Frontal cortex (tissue), 4 donors: ENCODE data around the gene CDH23. TPM values are rescaled to one million over a fixed set of nuclear protein-coding genes. Genes with fewer than 3 reads are reported as not detected.

Source experiments
- DNase-seq, 2 donors: peaks; one replicate each; pipeline ENCODE4 v3.0.0; 2012; ENCODE audit warnings: low spot score in 2 of 2
- FAIRE-seq: peaks from 2 replicates; lab custom pipeline; 2012; peaks lifted over from hg19 to GRCh38; lab: Jason Lieb, UNC
- total RNA-seq: library from RNA; depleted of rRNA; stranded (reverse); fragments of >200 nt; gene quantifications from one replicate; pipeline ENCODE4 v1.2.3, GENCODE V29; 2014
- donor health status: control.
- donor health status: control.
- donor health status: control.

CDH23 gene
- total RNA-seq, 1 donor from 2014 or later: 3.3 TPM

DNA sequence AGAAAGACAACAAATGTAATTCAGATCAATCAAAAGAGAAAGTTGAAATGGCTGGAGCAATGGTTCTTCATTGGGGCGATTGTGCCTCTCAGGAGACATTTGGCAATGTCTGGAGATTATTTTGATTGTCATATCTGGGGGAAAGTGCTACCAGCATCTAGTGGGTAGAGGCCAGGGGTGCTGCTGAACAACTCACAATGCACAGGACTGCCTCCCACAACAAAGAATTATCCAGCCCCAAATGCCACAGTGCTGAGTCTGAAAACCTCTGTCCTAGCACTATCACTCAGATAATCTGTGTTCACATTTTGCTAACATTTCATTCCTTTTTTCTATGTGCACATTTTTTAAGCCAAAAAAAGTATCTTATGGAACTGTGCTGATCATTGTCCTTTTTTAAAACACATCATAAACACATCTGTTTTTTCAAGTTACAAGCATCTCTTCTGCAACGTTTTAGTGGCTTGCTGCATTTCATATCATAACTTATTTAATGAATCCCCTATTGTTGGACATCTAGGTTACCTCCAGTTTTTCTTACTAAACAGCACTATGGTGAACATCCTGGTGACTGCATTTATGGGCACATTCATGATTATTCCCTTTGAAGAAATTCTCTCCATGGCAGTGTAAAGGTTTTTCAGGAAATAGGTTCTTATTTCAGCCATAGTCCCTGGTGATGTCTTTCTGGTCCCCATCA lies 208.7 kb downstream of the CDH23 start:
- no peak for FAIRE-seq
- DNase-seq: no peak

DNA sequence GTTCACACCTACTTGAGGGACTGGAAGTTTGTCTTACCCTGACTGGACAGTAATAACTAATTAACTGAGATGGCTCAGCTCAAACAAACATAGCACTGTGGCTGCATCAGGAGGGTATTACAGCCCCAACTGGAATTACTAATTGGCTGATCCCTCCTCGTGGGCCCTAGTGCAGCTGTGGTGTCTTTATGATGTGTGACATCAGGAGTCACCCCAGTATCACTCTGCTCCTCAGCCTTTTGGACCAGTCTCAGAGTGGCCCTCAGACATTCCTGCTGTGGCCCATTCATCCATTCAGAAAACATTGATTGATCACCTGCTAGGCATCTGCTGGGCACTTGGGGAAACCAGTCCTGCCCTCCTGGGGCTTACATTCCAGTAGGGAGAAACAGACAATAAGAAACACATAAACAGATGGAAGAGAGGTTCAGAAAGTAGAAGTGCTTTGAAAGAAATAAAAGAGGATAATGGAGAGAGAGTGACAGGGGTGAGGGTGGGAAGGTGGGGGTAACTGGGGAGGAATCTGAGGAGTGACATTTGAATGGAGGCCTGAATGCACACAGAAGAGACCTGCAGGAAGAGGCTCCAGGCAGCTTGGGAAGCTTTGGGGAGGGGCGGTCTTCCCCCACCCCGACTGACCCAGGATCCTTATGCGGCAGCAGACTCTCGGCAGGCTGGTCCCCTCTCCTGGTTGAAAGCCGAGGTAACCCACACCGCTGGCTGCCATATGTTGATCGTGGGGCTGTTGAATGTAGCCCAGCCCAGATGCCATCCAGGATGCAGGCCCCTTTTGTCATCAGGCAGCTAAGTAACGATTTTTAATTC lies 209.7 kb downstream of the CDH23 start:
- no peak for DNase-seq

GRCh38 chr10:71607082-71607443 lies 210.3 kb downstream of the CDH23 start:
- DNase-seq: no peak
- no peak for FAIRE-seq

More for the DNA sequence above, 209.7 kb downstream of the CDH23 start:
- no peak for FAIRE-seq

GRCh38 chr10:71608819-71609768 lies 212.4 kb downstream of the CDH23 start:
- FAIRE-seq (no peak), DNase-seq (peak; percentile 61 to 75)

- DNase-seq (no peak), FAIRE-seq (no peak)
Measured at GRCh38 chr10:71610651-71611050, 213.9 kb downstream of the CDH23 start.

DNA sequence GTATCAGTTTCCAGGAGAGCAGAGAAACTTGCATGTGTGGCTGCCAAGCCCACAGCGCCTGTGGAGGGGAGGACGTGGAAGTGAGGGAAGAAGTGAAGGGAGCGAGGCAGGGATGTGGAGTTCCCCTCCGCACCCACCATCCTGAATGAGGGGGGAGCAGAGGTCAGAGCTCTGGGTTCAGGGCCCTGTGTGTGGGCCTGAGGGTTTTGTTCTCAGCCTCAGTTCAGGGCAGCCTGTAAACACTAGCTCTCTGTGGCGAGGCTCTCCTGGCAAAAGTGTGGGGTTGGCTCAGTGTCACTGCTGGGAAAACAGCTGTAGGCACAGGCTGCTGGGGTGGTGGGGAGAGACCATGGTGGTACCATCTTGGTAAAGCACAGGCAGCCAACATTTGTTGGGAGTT lies 214.4 kb downstream of the CDH23 start:
- no peak for FAIRE-seq
- no peak for DNase-seq

DNA sequence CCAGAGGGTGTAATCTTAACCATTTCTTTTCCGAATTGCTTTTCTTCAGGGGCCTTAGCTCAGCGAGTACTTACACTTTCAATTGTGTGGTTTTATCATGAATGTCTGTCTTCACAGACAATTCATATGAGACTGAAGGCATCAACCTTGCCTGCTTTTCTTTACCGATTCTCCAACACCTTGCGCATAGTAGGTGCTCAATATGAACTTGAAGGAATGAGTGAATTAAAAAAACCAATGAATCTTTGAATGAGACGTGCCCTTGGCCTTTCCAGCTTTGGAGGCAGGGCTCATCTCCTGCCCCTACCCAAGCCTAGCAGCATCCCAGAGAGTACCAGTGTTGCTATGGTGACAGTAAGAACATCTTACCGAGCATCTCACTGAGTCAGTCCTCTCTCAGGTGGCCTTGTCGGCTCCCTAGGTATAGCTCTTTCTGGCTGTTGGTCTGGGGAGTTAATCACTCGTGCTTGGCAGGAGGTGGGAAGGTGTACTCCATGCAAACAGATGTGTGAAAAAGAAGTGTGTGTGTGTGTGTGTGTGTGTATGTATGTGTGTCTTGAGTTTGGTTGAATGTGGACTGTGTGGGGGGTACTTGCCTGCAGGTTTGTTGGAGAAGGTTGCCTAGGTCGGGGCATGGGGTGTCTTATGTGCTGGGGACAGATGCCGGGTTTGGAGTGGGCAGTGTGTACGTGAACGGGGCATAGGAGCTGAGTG lies 215.1 kb downstream of the CDH23 start:
- no peak for DNase-seq

GRCh38 chr10:71613261-71613777 lies 216.6 kb downstream of the CDH23 start:
- DNase-seq (no peak), FAIRE-seq (no peak)

More for the DNA sequence above, 215.1 kb downstream of the CDH23 start:
- no peak for FAIRE-seq

- DNase-seq (no peak), FAIRE-seq (no peak)
Measured at GRCh38 chr10:71613877-71614276, 217.2 kb downstream of the CDH23 start.

GRCh38 chr10:71614946-71615345 lies 218.2 kb downstream of the CDH23 start:
- FAIRE-seq: no peak
- no peak for DNase-seq

- no peak for FAIRE-seq
- no peak for DNase-seq
Measured at GRCh38 chr10:71615538-71616329, 219.0 kb downstream of the CDH23 start.

- FAIRE-seq: no peak
Measured at GRCh38 chr10:71616817-71617654, 220.3 kb downstream of the CDH23 start.

DNA sequence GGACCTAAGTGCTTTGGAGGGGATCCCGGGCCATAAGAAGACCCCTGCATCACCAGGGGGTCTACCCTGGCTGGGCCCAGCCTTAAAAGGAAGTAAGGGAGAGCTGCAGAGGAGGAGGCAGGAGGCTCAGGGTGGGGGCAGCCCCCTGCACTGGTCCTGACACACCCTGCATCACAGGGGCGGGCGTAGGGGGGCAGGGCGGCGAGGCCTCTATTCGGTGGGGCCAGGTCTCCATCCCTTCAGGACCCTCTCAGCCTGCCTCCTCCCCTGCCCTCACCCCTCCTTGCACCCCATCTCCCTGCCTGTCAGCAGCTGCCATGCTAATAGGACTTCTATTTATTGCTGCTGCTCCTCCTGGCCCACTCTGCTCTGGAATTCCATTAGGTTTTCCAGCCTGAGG lies 221.5 kb downstream of the CDH23 start:
- FAIRE-seq (no peak), DNase-seq (no peak)

More at GRCh38 chr10:71616817-71617654, 220.3 kb downstream of the CDH23 start:
- DNase-seq: no peak

GRCh38 chr10:71618598-71618997 lies 221.9 kb downstream of the CDH23 start:
- no peak for FAIRE-seq

GRCh38 chr10:71620642-71621041 lies 223.9 kb downstream of the CDH23 start:
- FAIRE-seq (no peak), DNase-seq (no peak)

More at GRCh38 chr10:71618598-71618997, 221.9 kb downstream of the CDH23 start:
- no peak for DNase-seq

- FAIRE-seq (no peak), DNase-seq (peak in 1 of 2 donors; percentile 41)
Measured at GRCh38 chr10:71621231-71622153, 224.8 kb downstream of the CDH23 start.

DNA sequence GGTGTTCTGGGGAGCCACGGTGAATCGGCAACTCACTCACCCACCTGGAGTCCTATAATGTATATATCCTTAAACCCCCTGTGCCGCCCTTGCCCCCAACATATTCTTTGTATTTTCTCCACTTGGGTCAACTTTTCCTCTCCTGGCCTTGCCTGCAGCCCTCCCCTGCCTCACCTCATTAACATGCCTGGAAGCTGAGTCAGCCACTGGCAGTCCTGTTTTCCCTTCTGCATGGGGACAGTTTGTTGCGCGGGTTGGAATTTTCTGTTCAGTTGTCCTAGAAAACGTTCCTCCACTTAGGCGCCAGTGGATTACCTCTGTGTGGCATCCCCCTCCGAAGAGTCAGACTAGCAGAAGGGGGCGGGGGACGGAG lies 225.4 kb downstream of the CDH23 start:
- FAIRE-seq (no peak), DNase-seq (no peak)
